Colonic mucosa (tissue), 4 donors: ENCODE measurements around the gene ITPR2. TPM values are rescaled to one million over a fixed set of nuclear protein-coding genes. Genes with fewer than 3 reads are reported as not detected.

Experiments
- DNase-seq: peaks from one replicate; pipeline ENCODE4 v3.0.0-alpha.2; 2020
- H3K27ac ChIP-seq: fragments of 200-600 bp; one replicate; pipeline ENCODE4 v1.8.0; 2021
- H3K27me3 ChIP-seq: fragments of 200-600 bp; one replicate; pipeline ENCODE4 v1.8.0; 2021
- H3K36me3 ChIP-seq: fragments of 200-600 bp; one replicate; pipeline ENCODE4 v1.8.0; 2021
- H3K4me1 ChIP-seq: fragments of 200-600 bp; one replicate; pipeline ENCODE4 v1.8.0; 2021; ENCODE audit warnings: mild to moderate bottlenecking
- H3K4me3 ChIP-seq: fragments of 200-600 bp; one replicate; pipeline ENCODE4 v1.8.0; 2021
- H3K9ac ChIP-seq, 2 donors: one replicate each; pipeline ENCODE4 v1.7.0; 2013; ENCODE audit warnings: control low read depth in 2 of 2, low read depth in 2 of 2, low read length in 2 of 2
- H3K9me3 ChIP-seq: fragments of 200-600 bp; one replicate; pipeline ENCODE4 v1.8.0; 2021
- intact Hi-C: fragments of 100-400 bp; cut with DNase I; formaldehyde crosslinking; loops from one replicate; pipeline ENCODE4 v1.14.1; 2022
- total RNA-seq, 2 donors: library from RNA; stranded (reverse); fragmentation: NEBNext Ultra II Directional in 1 of 2; extraction: Animal tissue kit (Norgen Biotek cat#: 25700) in 1 of 2; gene quantifications; one replicate each; pipeline ENCODE4 v1.2.1, GENCODE V29; 2021
- TF ChIP-seq, protein P1 (sequence below): fragments of 200-600 bp; IDR thresholded peaks from one replicate; pipeline ENCODE4 v1.8.0; 2022; ENCODE audit warnings: antibody characterized with exemption, mild to moderate bottlenecking
- donor health status: healthy.
- donor health status: DM: no; HTN: no; CAD: no.
- donor health status: DM: no; HTN: no; CAD: no.

Gene ITPR2
- total RNA-seq, 2 donors from 2014 or later = 15.9 to 39.3 TPM

DNA sequence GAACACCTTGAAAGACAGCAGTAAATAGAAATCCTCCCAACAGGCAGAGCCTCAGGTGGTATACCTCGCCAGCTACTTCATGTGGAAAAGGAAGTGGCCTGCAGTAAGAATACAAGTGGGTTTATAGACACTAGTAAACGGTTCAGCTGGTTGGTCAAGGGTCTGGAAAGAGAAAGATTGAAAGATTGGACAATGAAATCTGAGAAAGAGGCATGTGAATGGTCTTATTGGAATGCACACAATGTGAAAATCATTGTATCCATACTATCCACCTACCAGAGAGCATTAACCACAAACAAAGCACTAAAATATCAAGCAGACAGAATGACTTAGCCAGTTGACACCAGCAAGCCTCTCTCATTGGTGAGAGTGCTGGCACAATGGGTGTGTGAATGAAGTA is 539.4 kb downstream of the ITPR2 start:
- no peak for DNase-seq
- Histone ChIP-seq H3K27ac (no peak overlapping the region), H3K9ac (no peak overlapping the region), H3K4me1 (no peaks in the 10 kb centered on the region), H3K36me3 (no peaks in the 10 kb centered on the region), H3K27me3 (no peaks in the 10 kb centered on the region), H3K9me3 (no peaks in the 10 kb centered on the region), H3K4me3 (no peak overlapping the region)
- TF ChIP-seq, protein P1, sequence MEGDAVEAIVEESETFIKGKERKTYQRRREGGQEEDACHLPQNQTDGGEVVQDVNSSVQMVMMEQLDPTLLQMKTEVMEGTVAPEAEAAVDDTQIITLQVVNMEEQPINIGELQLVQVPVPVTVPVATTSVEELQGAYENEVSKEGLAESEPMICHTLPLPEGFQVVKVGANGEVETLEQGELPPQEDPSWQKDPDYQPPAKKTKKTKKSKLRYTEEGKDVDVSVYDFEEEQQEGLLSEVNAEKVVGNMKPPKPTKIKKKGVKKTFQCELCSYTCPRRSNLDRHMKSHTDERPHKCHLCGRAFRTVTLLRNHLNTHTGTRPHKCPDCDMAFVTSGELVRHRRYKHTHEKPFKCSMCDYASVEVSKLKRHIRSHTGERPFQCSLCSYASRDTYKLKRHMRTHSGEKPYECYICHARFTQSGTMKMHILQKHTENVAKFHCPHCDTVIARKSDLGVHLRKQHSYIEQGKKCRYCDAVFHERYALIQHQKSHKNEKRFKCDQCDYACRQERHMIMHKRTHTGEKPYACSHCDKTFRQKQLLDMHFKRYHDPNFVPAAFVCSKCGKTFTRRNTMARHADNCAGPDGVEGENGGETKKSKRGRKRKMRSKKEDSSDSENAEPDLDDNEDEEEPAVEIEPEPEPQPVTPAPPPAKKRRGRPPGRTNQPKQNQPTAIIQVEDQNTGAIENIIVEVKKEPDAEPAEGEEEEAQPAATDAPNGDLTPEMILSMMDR = no peak
- intact Hi-C loops = no loop called here

DNA sequence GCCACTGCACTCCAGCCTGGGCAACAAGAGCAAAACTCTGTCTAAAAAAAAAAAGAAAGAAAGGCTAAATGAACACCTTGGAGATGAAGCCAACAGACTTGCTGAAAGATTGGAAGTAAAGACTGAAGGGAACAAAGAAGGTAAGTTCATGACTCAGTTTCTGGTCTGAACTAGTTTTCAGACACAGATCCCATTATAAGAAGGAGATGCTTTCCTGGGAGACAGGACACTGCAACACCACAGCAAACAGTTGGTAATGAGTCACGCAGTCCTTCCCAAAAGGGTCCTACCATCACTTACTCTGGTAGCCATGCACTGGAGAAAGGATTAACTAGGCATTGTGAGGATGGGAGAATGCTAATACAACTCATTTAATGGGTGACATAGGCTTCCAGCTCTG is 540.4 kb downstream of the ITPR2 start:
- H3K9me3 ChIP-seq = no peaks in the 10 kb centered on the region
- TF ChIP-seq, protein P1 = no peak

DNA sequence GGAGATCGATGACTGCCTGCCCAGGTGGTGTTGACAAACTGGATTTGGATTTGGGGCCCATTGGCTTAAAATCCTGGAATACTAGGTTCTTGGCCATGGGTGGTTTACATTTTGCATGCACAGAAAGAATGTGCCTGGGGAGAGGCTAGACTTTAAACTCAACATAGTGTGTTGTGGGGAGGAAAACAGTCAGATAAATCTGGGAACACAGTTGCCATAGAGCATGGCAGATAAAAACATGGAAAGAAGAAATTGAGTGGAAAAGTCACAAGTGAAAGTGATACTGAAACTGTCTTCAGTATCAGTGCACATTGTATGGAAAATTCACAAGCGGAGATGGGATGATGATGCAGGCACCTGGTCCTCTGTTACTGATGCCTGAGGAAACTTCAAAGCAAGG is 542.4 kb downstream of the ITPR2 start:
- H3K9me3 ChIP-seq = no peaks in the 10 kb centered on the region
- H3K4me1 ChIP-seq = no peaks in the 10 kb centered on the region
- no peak for DNase-seq
- no peaks in the 10 kb centered on the region for H3K36me3 ChIP-seq
- TF ChIP-seq, protein P1 = no peak
- H3K27me3 ChIP-seq = no peaks in the 10 kb centered on the region
- no peak overlapping the region for H3K9ac ChIP-seq
- no peak overlapping the region for H3K27ac ChIP-seq
- no peak overlapping the region for H3K4me3 ChIP-seq
- intact Hi-C loops = no loop called here

More for the DNA sequence above, 540.4 kb downstream of the ITPR2 start:
- Histone ChIP-seq H3K27ac (no peak overlapping the region), H3K27me3 (no peaks in the 10 kb centered on the region), H3K4me3 (no peak overlapping the region), H3K9ac (no peak overlapping the region), H3K4me1 (no peaks in the 10 kb centered on the region), H3K36me3 (no peaks in the 10 kb centered on the region)
- intact Hi-C loops = no loop called here
- no peak for DNase-seq

DNA sequence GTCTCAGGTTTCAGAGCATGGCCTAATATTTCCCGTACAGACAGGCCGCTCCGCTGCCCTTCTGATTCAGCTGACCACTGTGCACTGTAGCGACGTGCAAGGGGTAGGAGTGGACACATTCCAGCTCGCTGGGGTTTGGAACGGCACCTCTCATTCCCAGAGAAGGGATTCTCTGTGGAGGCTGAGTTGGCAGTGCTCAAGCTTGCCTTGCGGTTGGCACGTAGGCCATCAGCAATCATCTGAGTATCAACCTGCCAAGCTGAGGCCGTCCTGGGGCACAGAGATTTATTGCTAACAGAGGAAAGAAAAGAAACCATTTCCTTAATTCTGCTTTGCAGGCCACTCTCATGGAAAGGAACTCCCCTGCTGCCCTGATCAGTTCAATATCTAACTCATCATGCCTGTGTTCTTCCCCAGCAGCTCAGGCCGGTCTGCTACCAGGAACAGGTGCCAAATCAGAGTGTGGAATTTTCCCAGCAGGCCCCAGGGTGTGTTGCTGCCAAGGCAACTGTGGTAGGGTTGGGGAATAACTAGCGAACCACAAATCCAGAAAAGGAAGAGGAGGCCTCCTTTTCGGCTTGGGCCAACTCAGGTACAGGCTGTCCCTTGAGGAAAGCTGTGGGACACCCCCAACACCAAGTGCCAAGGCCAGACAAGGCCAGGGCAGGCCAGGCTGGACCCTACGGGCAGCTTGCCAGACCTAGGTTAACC is 545.2 kb downstream of the ITPR2 start:
- H3K4me1 ChIP-seq = no peaks in the 10 kb centered on the region
- H3K9me3 ChIP-seq = no peaks in the 10 kb centered on the region
- no peaks in the 10 kb centered on the region for H3K27me3 ChIP-seq
- TF ChIP-seq, protein P1 = no peak
- no peak overlapping the region for H3K27ac ChIP-seq
- H3K4me3 ChIP-seq = no peak overlapping the region
- intact Hi-C loops = no loop called here
- DNase-seq = no peak
- no peaks in the 10 kb centered on the region for H3K36me3 ChIP-seq
- no peak overlapping the region for H3K9ac ChIP-seq

Other genes with a start within 250 kb of the ITPR2 start
- gene INTS13, start 104.8 kb upstream of the ITPR2 start, total RNA-seq = 10 to 100 TPM; 15.8 to 17.9 TPM
- gene FGFR1OP2, start 105.3 kb upstream of the ITPR2 start, total RNA-seq = 10 to 100 TPM; 26.4 to 31.1 TPM
- gene TM7SF3, start 181.2 kb upstream of the ITPR2 start, total RNA-seq = 10 to 100 TPM; 50.0 to 59.1 TPM
- 10 to 100 TPM; 44.5 to 45.1 TPM for gene MED21, start 189.4 kb upstream of the ITPR2 start, total RNA-seq
- gene C12orf71, start 249.4 kb upstream of the ITPR2 start, total RNA-seq = not detected